HG03521 (cell line): Measurements from ENCODE around the gene MARCHF6.
"Not testable (repeated sequence)": the region's sequence is repeated elsewhere in the genome, so short reads cannot be mapped to it uniquely, and the experiment has no call there.

ENCODE experiments used
- ATAC-seq: cut with Tn5 transposase; IDR thresholded peaks from one replicate; pipeline ENCODE4 v1.9.1; 2021; ENCODE audit warnings: mild to moderate bottlenecking, moderate library complexity; ENCODE audit not compliant: unreplicated experiment

The MARCHF6 gene

DNA sequence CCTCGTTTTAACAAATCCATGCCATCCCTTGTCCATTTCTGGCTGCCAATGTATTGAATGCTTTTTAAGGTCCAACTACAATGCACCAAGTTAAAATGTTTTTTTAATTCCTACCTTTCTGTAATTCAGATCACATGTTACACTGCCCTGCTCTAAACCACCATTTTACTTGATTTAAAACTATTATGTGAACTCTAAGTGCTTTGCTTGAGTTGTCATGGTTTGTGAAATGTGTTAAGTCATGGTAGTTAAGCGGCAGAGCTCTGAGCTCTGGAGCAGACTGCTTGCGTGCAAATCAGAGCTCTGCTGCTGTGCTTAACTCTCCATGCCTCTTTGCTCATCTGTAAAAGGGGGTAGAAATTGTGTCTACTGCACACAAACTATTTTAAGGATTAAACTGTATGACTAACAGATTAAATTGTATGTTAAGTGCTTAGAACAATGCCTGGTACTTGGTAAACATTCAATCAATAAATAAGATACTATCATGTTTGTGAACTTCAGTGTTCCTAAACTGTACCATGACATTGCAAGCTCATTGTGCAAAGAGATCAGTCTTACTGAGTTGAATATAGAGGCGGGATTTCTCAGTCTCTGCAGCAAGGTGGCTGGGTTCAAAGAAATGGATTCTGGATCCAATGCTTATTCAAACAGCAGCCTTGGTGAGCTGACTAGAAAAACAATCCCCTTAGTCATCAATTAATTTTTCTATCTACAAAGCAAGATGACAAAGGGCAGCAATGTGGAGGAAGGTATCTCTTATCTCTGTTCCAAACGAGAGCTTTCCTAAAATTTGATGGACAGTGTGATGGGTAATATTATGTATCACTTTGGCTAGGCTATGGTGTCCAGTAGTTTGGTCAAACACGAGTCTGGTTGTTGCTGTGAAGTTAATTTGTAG, 29.7 kb upstream of the MARCHF6 start:
- ATAC-seq = no peak

DNA sequence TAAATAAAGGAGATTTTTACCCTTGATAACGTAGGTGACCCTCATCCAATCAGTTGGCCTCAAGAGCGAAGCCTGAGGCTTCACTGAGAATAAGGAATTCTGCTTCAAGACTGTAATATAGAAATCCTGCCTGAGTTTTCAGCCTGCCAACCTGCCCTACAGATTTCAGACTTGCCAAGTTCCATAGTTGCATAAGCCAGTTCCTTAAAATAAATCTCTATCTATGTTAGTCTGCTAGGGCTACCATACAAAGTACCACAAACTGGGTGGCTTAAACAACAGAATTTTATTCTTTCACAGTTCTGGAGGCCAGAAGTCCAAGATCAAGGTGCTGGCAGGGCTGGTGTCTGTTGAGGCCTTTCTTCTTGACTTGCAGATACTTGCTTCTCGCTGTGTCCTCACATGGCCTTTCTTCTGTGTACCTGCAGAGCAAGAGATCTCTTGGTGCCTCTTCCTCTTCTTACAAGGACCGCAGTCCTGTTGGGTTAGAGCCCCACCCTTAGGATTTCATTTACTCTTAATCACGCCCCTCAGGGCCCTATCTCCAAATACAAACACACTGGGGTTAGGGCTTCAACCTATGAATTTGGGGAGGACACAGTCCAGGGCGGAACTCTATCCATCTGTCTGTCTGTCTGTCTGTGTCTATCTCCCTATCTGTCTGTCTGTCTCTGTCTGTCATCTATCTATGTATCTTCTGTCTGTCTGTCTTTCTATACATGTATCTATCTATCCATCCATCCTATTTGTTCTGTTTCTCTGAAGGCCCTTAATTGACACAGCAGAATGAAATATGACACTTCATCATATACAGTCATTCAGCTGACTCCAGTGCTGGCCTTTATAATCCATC, 28.8 kb upstream of the MARCHF6 start:
- ATAC-seq = no peak

DNA sequence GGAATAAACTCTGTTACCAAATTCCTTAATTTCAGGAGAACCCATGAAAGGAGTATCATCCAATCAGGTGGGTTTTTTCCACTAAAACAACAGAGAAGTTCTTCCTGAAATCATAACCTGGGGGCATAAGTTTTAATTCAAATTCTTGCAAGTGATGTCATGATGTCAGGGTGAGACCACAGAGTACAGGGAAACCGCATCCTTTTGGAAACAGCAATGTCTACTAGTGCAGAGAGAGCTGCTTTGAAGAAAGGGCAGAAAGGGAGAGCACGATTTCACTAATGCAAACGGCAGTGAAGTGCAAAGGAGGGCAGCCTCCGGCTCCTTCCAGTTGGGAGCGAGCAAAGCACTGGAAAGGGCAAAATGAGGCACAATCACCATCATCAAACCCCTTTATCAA, 25.2 kb upstream of the MARCHF6 start:
- no peak for ATAC-seq

DNA sequence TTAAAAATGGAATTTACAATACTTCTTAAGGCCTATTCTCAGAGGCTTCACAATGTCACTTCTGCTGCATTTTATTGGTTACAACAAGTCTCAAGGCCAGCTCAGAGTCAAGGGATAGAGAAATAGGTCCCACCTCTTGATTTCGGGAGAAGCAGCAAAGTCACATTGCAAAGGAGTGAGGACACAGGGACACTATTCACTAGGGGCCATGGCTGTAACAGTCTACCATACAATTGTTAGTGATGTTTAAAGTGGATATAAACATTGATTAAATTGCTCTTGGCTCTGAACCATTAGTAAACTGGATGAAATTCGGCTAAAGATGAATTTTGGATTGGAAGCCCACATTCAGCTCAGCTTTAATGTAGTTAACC, 24.1 kb upstream of the MARCHF6 start:
- ATAC-seq = no peak

DNA sequence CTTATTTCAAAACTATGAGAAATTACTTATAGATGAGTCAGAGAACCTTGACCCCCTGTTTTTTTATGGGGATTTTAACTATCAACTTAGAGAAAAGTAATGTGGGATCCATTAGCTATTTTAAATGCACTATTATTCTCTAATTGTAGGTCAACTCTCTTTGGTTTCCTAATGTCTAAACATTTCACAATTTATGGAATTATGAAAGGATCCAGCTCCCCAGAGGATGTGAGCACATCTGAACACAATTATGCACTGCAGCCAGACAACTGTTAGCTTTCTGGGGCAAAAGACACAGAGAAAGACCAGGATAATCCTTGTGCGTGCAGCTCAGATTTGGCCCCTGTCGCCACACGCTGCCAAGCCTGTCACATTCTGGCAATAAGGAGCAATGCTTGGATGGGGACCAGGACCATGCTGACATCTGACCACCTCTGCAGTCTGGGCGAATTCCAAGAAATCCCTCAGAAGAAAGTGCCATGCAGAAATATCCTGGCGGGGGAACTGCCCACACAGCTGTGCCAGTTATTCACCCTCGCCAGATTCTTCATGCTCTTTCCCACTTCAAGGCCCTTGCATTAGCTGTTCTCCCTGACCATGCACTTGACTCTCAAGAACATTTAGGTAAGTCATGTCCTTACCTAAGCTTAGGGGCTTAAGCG, 23.5 kb upstream of the MARCHF6 start:
- ATAC-seq = no peak

DNA sequence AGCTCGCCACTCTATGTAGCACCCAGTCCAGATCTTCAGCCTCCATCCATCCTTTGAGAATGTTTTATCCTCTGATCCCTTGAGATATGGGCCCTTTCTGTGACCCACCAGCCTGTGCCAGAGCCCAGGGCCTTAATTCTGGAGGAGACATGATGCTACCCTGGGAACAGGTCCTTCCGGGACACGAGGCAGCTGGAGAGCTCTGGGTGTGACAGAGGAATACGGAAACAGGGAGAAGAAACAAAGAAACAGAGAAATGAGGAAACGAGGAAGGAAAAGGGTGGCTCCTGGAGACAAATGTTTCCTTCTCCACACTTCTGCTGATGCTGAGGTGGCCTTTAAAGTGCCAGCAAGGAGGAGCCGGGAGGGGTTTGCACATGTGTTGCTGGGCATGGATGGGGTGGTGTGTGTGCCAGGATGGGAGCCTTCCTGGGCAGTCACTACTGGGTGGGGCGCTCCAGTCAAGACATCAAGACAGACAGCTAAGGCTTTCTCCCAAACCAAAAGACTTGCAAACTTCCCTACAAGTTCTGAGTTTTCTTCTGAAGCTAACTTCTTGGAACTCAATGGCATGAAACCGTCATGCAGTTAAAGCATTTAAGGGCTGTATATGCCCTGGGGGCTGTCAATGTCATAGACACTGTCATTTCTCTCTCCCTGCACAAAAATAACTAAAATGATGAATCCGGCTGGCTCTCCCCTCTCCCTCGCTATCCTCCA, 22.8 kb upstream of the MARCHF6 start:
- no peak for ATAC-seq

DNA sequence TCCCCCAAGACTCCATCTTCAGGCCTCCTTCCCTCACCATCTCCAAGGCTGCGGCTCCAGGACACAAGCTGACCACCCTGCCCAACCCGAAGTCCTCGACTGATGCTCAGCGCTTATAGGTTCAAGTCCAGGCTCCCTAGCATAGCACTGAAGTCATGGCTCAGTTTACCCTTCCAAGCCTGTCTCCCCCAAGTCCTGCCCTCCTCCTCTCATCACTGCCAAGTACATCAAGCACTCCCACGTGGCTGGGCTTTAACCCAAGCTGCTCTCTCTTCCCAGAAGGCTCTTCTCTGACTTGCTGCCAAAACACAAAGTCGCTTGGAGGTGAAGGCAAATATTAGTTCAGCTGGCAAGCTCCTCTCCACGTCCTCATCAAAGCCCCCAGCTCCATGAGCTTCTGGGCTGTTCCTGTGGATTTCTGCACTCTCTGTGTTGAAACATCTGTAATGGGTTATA, 22.1 kb upstream of the MARCHF6 start:
- no peak for ATAC-seq

DNA sequence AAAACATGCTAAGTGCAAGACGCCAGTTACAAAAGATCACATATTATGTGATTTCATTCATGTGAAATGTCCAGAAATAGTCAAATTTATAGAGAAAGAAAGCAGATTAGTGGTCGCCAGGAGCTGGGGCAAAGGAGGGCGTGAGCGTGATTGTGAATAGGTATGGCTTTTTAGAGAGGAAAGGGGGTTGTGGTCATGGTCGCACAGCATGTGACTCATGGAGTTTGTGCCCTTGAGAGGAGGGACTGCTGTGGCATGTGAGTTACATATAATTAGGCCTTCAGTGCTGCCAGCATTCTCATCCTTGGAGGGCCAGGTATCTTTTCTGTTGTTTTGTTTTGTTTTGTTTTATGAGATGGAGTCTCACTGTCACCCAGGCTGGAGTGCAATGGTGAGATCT, 21.2 kb upstream of the MARCHF6 start:
- no peak for ATAC-seq

DNA sequence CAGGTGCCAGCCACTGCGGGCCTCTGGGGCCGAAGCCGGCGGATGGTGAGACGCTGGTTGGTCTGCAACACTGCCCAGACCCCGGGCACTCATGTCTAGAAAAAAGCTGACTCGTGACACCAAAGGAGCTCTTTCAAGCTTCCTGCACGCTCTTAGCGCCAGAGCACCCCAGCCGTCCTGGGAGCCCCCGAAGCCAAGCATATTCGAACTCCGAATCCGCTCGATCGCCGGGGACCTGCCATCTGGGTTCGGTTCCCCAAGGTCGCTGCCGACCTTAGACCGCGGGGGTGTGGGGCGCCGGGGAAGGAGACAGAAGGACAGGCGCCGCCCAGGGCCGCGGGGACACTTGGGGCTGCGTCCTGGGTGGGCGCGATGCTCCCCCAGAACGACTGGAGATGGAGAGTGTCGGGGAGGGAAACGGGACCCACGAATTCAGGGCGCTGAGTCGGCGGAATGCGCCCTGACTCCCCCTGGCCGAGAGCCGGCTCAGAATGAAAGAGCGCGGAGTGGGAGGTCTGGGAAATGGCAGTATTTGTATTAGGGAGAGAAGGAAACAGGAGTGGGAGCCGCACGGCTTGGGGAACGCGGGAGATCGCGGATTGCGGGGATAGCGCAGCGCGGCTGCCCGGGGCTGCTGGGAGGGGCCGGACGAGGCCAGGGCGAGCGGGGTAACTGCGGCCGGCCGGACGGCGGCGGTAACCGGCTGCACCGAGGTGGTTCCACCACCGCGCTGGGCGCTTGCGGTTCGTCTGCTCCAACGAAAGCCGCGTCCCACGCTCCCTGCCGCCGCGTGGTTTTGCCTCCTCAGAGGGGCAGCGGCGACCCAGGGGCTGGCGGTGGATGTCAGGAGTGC, 20.1 kb upstream of the MARCHF6 start:
- ATAC-seq = no peak

DNA sequence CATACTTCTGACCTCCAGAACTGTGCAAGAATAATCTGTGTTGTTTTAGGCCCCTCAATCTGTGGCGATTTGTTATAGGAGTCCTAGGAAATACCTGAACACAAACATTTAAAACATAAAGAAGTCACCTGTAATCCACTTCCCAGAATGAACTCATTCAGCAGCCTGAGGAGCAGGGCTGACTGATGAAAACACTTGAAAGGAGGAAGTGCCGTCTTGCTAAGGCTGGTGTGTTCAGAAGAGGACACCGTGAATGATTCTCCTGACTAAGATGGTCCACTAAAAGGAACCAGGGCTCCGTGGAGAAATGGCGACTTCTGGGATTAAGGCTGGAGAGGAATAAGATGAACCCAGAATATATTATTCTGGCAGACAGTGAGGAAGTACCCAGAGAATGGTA, 18.7 kb upstream of the MARCHF6 start:
- no peak for ATAC-seq

DNA sequence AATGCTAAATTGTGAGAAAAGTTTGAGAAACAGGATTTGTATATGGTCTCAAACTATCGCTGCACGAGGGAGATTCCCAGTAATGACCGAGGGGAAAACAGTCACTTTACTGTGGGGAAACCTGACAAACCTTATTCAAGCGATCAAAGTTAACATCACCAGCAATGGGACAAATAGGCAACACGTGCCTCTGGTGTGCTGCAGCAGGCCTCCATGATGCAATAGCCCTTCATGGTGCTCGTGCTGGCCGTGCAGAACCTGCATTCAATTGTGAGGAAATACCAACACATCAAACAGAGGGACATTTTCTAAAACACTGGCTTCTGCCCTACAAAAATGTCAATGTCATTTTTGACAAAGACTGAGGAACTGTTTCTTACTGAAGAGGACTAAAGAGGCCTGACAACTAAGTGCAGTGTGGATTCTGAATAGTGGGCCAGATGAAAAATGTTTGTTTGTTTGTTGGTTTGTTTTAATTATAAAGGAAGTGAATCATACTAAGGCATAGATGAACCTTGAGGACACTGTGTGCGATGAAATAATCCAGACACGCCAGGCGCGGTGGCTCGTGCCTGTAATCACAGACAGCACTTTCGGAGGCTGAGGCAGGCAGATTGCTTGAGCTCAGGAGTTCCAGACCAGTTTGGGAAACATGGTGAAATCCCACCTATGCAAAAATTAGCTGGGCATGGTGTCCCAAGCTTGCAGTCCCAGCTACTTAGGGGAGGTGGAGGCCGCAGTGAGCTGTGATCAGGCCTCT, 17.6 kb upstream of the MARCHF6 start:
- ATAC-seq = no peak

DNA sequence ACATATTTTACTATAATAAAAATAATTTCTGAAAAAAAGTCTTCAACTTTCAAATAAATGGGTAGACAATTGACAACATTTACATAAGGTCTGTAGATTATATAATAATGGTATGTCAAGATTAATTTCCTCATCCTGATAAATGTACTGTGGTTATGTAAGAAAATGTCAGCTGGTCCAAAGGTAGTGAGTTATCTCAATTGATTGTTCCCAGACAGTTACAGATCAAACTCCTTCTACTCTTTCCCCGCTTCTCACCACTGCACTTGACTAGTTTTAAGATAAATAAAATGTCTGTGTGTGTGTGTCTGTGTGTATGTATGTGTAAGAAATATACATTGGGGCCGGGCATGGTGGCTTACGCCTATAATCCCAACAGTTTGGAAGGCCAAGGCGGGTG, 16.4 kb upstream of the MARCHF6 start:
- no peak for ATAC-seq

DNA sequence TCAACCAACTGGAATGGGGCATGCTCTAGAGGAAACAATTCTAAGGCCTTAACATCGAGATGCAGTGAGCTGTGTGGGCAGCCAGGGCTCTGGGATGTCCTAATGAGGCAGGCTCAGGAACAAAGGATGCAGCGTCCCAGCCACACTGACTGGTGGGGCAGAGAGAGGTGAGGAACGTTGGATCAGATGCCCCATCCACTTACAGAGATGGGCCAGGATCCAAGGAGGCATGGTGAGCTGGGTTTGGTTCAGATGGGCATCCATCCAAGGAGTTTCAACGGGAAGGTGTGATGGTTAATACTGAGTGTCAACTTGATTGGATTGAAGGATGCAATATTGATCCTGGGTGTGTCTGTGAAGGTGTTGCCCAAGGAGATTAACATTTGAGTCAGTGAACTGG, 15.5 kb upstream of the MARCHF6 start:
- ATAC-seq = no peak

DNA sequence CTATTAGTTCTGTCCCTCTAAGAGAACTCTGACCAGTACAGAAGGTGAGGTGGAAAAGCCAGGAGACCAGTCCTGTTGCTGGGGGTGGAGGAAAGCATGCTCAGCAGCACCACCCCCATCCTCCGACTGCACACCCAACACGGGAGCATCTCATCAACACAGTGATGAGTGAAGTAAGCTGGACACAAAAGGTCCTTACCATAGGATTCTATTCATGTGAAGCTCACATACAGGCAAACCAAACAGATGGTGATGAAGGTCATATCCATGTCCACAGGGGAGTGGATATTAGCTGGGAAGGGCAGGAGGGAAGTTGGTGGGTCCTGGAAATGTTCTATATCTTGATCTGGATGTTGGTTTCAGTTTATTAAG, 14.8 kb upstream of the MARCHF6 start:
- ATAC-seq = no peak

DNA sequence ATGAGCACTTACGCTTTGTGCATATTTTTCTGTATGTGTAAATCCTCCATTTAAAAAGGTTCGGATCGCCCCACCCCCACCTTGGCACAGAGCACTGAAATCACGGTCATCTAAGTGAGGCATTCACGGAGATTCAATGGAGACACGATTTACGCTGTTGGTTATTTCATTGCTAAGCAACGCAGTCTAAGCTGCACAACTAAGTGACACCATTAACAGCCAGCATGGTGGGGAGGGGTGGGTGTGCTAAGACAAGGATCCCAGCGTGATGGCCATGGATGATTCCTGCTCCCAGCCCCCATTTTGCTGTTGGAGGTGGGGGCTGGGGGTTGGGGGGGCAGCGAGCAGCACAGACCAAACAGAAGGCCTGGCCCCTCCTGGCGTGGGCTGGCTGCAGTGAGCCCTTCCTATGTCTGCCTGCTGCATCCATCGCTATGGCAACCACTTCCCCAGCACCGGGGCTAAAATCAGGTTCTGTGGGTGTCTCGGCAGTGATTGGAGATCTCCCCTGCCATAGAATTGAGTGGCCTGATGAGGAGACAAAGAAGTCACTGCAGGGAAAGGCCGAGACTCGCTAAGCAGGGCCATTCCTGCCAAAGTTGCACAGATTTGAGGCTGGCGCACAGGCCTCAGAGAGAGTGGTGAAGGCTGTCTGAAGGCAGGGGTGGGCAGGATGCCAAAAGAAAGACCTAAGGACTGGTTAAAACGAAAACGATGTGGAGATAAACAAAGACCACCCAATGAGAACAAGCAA, 14.3 kb upstream of the MARCHF6 start:
- no peak for ATAC-seq

DNA sequence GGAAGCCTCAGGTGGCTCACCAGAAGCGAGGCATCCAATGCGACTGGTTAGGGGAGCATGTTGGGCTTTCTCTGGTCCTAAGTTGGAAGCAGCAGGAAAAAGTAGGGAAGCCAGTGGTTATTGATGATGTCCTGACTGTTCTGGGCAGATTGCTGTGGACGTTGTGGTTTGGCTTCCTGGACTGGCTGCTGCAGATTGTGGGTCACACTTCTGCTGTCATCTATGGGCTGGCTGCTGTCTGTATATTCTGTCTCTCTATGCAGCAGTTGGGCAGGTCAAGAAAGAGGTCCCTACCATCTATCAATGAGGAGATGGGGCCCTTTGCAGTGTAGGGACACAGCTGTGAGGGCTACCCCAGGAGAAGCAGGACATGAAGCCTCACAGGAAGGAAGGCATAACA, 13.5 kb upstream of the MARCHF6 start:
- ATAC-seq = no peak

DNA sequence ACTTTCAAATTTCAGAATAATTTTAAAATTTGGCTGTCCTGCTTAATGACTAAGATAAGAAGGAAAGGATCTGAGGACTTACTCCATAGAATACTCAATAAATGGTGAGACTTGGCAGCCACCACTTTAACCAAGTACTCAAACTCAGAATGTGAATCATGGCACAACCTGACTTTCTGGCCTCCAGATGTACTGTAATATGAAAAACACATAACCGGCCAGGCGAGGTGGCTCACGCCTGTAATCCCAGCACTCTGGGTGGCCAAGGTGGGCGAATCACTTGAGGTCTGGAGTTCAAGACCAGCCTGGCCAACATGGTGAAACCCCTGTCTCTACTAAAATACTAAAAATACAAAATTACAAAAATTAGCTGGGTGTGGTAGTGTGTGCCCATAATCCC, 10.0 kb upstream of the MARCHF6 start:
- ATAC-seq = no peak

DNA sequence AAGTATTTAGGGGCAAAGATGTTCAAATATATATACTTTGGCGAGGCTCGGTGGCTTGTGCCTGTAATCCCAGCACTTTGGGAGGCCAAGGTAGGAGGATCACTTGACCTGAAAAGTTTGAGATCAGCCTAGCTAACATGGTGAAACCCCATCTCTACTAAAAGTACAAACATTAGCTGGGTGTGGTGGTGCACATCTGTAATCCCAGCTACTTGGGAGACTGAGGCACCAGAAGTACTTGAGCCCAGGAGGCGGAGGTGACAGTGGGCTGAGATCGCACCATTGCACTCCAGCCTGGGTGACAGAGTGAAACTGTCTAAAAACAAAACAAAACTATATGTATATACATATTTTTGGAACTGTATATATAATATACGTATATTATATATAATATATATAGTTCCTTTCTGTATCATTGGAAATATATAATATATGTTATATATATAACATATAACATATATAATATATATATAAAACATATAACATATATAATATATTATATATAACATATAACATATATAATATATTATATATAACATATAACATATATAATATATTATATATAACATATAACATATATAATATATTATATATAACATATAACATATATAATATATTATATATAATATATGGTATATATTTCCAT, 8.9 kb upstream of the MARCHF6 start:
- not testable (repeated sequence) for ATAC-seq
